Measurements from ENCODE around the gene DMP1.
"Not testable (repeated sequence)": the region's sequence is repeated elsewhere in the genome, so short reads cannot be mapped to it uniquely, and the experiment has no call there.

Gene DMP1

DNA sequence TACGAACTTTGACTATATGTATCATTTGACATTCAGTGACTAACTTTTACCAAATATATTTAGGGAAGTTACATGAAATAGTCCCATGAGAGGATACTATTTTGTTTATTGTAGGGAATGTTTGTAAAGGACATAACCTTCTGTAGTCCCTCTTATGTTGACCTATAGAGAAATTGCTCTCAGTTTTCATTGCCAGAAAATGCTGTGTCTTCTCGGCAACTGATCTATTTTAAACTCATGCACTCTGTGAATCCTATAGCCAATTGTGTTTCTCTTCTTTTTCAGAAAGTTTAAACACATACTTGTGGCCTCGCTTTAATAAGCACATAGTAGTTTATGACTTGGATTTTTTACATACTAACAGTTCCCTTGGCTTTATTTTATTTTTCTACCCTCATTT lies 38.2 kb downstream of the DMP1 start:
- no peak for DNase-seq

DNA sequence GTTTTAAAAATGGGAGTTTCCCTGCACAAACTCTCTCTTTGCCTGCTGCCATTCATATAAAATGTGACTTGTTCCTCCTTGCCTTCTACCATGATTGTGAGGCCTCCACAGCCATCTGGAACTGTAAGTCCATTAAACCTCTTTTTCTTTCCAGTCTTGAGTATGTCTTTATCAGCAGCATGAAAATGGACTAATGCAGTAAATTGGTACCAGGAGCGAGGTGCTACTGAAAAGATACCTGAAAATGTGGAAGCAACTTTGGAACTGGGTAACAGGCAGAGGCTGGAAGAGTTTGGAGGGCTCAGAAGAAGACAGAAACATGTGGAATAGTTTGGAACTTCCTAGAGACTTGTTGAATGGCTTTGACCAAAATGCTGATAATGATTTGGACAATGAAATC lies 40.9 kb downstream of the DMP1 start:
- not testable (repeated sequence) for DNase-seq

DNA sequence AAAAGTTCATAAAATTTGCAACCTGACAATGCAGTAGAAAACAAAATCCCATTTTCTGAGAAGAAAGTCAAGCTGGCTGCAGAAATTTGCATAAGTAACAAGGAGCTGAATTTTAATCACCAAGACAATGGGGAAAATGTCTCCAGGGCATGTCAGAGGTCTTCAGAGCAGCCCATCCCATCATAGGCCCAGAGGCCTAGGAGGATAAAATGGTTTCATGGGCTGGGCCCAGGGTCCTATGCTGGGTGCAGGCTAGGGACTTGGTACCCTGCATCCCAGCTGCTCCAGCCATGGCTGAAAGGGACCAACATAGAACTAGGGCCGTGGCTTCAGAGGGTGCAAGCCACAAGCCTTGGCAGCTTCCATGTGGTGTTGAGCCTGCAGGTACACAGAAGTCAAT lies 42.0 kb downstream of the DMP1 start:
- not testable (repeated sequence) for DNase-seq

DNA sequence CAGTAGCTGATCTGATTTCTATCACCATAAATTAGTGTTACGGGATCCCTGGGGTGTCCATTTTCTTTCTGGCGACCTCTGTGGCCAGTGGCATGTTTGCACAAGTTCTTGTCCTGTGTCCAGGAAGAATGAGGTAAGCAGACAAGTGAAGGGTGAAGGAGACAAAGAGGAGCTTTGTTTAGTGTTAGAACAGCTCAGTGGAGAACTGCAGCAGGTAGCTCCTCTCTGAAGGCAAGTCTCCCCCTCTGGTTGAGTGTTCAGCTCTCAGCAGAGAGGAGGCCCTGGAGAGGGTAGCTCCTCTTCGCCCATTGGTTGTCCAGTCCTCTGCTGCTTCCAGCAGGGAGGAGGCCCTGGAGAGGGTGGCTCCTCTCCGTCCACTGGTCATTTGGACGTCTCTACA lies 47.2 kb downstream of the DMP1 start:
- DNase-seq, result no peak

DNA sequence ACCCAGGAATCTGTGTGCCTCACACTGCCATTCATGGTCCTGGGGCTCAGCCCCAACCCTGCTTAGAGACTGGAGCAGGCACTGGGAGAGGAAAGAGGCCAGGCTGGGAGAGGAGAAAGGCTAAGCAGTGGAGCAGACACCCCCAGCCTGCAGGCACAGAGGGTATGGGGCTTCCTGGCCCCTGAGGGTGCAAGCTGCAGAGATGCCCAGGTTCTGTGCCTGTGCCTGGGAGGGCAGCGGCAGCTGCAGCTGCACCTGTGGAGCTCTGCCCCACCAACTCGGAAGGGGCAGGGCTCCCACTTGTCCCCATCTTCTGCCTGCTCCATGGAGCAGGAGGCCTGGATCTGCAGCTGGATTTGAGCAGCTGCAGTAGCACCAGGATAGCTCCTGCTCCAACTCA lies 47.9 kb downstream of the DMP1 start:
- DNase-seq, result no peak

DNA sequence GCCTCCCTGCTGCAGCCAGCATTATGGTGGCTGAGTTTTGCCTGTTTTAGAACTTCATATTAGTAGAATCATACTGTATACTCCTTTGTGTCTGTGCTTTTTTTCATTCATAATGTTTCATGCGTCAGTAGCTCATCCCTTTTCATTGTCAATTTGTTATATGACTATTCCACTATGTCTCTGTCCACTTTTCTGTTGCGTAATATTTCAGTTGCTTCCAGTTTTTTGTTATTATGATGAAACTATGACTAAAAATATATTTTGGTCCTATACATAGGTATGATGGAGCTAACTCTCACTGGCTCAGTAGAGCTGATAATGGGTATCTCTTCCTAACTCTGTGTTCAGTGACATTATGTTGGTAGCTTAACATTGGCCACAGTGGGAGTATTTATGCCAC lies 48.3 kb downstream of the DMP1 start:
- DNase-seq, result no peak

DNA sequence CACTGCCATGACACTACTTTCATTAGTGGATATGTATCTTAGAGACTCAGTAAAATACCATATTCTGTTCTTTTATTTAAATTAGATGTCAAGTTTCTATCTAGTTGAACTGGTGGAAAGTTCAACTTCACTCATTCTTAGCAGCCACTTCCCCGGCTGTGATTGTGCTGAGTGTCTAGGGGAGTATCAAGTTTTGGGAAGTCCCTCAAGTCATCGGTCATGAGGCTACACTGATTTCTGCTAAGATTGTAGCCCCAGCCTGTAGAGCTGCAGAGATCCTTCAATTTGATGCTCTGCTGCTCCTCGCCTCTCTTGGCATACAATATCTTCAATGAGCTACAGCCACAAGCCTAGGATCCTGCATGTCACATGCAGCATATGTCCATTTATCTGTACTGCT lies 53.9 kb downstream of the DMP1 start:
- DNase-seq, result no peak

DNA sequence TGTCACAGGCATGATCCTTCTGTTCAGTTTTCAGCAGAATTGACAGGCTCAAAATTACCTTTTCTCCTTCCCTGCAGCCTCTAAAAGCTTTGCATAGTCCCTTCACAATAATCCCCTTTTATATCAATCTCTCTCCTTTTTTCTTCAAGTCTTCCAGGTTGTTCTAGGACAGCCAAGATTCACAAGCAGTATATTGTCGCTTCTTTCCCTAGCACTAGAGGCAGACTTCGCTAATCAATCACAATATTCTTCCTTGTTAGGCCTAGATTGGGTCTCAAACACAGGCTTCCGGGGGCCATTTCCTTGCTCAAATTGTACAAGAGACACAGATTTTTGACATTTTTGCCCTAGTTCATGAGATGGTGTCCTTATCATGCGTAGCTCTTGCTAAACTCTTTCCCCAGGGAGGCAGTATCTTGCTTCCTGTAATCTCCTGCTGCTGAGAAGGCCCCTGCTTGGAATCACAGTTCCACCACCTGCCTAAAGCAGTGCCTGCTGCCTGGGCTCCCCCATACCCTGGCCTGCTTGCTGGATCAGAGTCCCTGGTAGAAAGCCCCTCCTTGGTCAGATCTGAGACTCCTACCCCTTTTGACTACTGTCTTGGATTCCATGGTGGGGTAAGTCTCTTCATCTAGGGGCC lies 57.3 kb downstream of the DMP1 start:
- DNase-seq, result no peak
